K562 (cell line): Measurements from ENCODE around the gene HSD17B11. TPM values are rescaled to one million over a fixed set of nuclear protein-coding genes. Genes with fewer than 3 reads are reported as not detected.

Experiments used
- AFF1 ChIP-seq, 2 experiments: fragments of 450-650 bp; IDR thresholded peaks; 2 replicates each; pipeline ENCODE4 v1.6.1; 2018; ENCODE audit warnings: mild to moderate bottlenecking in 2 of 2, low read depth in 1 of 2; ENCODE audit not compliant: partially characterized antibody in 2 of 2
- BCOR ChIP-seq: fragments of 450-650 bp; IDR thresholded peaks from 2 replicates; pipeline ENCODE4 v1.6.1; 2016
- BRD9 ChIP-seq: fragments of 450-650 bp; IDR thresholded peaks from 2 replicates; pipeline ENCODE4 v1.6.1; 2018; ENCODE audit warnings: low read depth; ENCODE audit not compliant: partially characterized antibody
- CC2D1A ChIP-seq: fragments of 450-650 bp; IDR thresholded peaks from 2 replicates; pipeline ENCODE4 v1.6.1; 2017; ENCODE audit warnings: mild to moderate bottlenecking
- CXXC5 ChIP-seq: fragments of 250-450 bp; sonication (Bioruptor Pico); IDR thresholded peaks from 2 replicates; pipeline ENCODE4 v1.8.0; 2022; ENCODE audit warnings: inconsistent platforms, mild to moderate bottlenecking, moderate library complexity
- DPF2 ChIP-seq: fragments of 450-650 bp; IDR thresholded peaks from 2 replicates; pipeline ENCODE4 v1.6.1; 2016
- E2F3 ChIP-seq: fragments of 250-450 bp; sonication (Bioruptor Pico); IDR thresholded peaks from 2 replicates; pipeline ENCODE4 v1.4.0; 2020; ENCODE audit warnings: mild to moderate bottlenecking
- EHMT2 ChIP-seq: fragments of 450-650 bp; IDR thresholded peaks from 2 replicates; pipeline ENCODE4 v1.6.1; 2018; ENCODE audit warnings: antibody characterized with exemption
- EP400 ChIP-seq: fragments of 450-650 bp; IDR thresholded peaks from 2 replicates; pipeline ENCODE4 v1.6.1; 2017; ENCODE audit warnings: antibody characterized with exemption, mild to moderate bottlenecking, moderate library complexity
- MAZ ChIP-seq, 2 experiments: fragments of 450-650 bp in 1 of 2; sonication (generic) in 1 of 2; formaldehyde crosslinking; IDR thresholded peaks in 1 of 2; conservative IDR thresholded peaks in 1 of 2; 2 replicates each; pipeline versions ENCODE4 v1.4.0 to v1.5.0; 2020; ENCODE audit warnings: mild to moderate bottlenecking in 1 of 2, missing genetic modification reagents in 1 of 2
- PHF8 ChIP-seq: fragments of 200-600 bp; sonication (generic); IDR thresholded peaks from 2 replicates; pipeline ENCODE4 v1.6.1; 2012; ENCODE audit warnings: mixed run types, mild to moderate bottlenecking, inconsistent platforms, low read length, moderate library complexity, borderline replicate concordance
- POLR2G ChIP-seq: fragments of 200-400 bp; formaldehyde crosslinking; IDR thresholded peaks from 2 replicates; pipeline ENCODE4 v1.6.1; 2017; ENCODE audit warnings: low read depth, mild to moderate bottlenecking, antibody characterized with exemption, low read length, moderate library complexity
- PRDM10 ChIP-seq: fragments of 450-650 bp; IDR thresholded peaks from 2 replicates; pipeline ENCODE4 v1.6.1; 2018; ENCODE audit not compliant: partially characterized antibody
- SMARCA4 ChIP-seq: fragments of 450-650 bp; IDR thresholded peaks from 2 replicates; pipeline ENCODE4 v1.6.1; 2016
- SMARCE1 ChIP-seq: fragments of 450-650 bp; IDR thresholded peaks from 2 replicates; pipeline ENCODE4 v1.7.1; 2016; ENCODE audit warnings: mild to moderate bottlenecking
- SUPT5H ChIP-seq: fragments of 450-650 bp; IDR thresholded peaks from 2 replicates; pipeline ENCODE4 v1.6.1; 2016
- TAF7 ChIP-seq: fragments of 450-650 bp; IDR thresholded peaks from 2 replicates; pipeline ENCODE4 v1.6.1; 2016; ENCODE audit warnings: missing genetic modification characterization, missing compliant biosample characterization
- TBP ChIP-seq: optimal IDR thresholded peaks from 2 replicates; pipeline ENCODE3; 2011; ENCODE audit warnings: low read depth, low read length, improper control_type of control experiment
- TRIM24 ChIP-seq, 2 experiments: fragments of 450-650 bp; IDR thresholded peaks; 2 replicates each; pipeline ENCODE4 v1.6.1; 2016
- YY1 ChIP-seq, 3 experiments: IDR thresholded peaks; 2 replicates each; pipeline ENCODE4 v1.6.1; 2011; ENCODE audit warnings: low read length in 2 of 3, mild to moderate bottlenecking in 2 of 3, moderate library complexity in 2 of 3, borderline replicate concordance in 1 of 3, control low read depth in 1 of 3, low read depth in 1 of 3; ENCODE audit not compliant: insufficient read depth in 3 of 3, insufficient replicate concordance in 2 of 3, control insufficient read depth in 1 of 3, insufficient read length in 1 of 3; ENCODE audit errors: extremely low read depth in 1 of 3
- ZNF12 ChIP-seq: sonication (generic); formaldehyde crosslinking; IDR thresholded peaks from 2 replicates; pipeline ENCODE4 v1.4.0; 2020; ENCODE audit warnings: mild to moderate bottlenecking, missing genetic modification reagents
- polyA plus RNA-seq, 8 experiments: library from polyadenylated mRNA; depleted of rRNA in 4 of 8; stranded (reverse) in 5 of 8; unstranded in 3 of 8; fragments of >200 nt; fragmentation: Nextera tagmentation in 2 of 8; fragmentation: Illumina TruSeq in 1 of 8; extraction: Ambion mirVana in 2 of 8; extraction: Trizol in 1 of 8; gene quantifications; 2 replicates each; pipeline versions ENCODE4 v1.2.1 to v1.2.3, GENCODE V29; 2011 to 2014; ENCODE audit warnings: inconsistent platforms in 1 of 8, missing spikeins in 1 of 8
- total RNA-seq, 7 experiments: library from RNA; depleted of rRNA in 6 of 7; stranded (reverse); fragments of >200 nt in 6 of 7; fragmentation: Illumina TruSeq in 2 of 7; extraction: Trizol in 2 of 7; gene quantifications; 2 replicates each; pipeline versions ENCODE4 v1.2.1 to v1.2.3, GENCODE V29; 2011 to 2021; ENCODE audit warnings: low replicate concordance in 1 of 7

Gene HSD17B11
- total and polyA plus RNA-seq, 9 of the 15 experiments (the other 6 are each of a cell fraction or from before 2014, with no cell fraction given): 26.0 to 108 (median 81.0) TPM

- TF ChIP-seq PRDM10: peak; percentile 17
- peak; percentile 47; the same call in 1 of the 2 replicates for TF ChIP-seq SMARCA4
- peak; percentile 36 to 91 (median 79) for TF ChIP-seq YY1 (IDR thresholded peaks at IDR 0.05; ENCODE audit: borderline replicate concordance in 1 of 3, control insufficient read depth in 1 of 3, extremely low read depth in 1 of 3, insufficient read depth in 3 of 3, insufficient read length in 1 of 3, insufficient replicate concordance in 2 of 3, low read depth in 1 of 3, low read length in 2 of 3)
- 0 out of 2 replicates have a peak, but pooled peaks have one; percentile 50 for TF ChIP-seq E2F3 (CRISPR knock-in tag)
- TF ChIP-seq TRIM24 (IDR thresholded peaks at IDR 0.05): 0 out of 4 replicates have a peak, but pooled peaks have one; percentile 13 to 41
- TF ChIP-seq DPF2: 0 out of 2 replicates have a peak, but pooled peaks have one; percentile 11
- 0 out of 2 replicates have a peak, but pooled peaks have one; percentile 19 for TF ChIP-seq CXXC5 (CRISPR knock-in tag)
- peak; percentile 33; the same call in 1 of the 2 replicates for TF ChIP-seq PHF8
- peak; percentile 91 for TF ChIP-seq TAF7
- peak; percentile 50; the same call in 1 of the 2 replicates for TF ChIP-seq EHMT2
- TF ChIP-seq TBP: peak; percentile 43
- TF ChIP-seq MAZ (CRISPR knock-in tag; conservative IDR thresholded peaks at IDR 0.05 in 1 of 2, IDR thresholded peaks at IDR 0.05 in 1 of 2): peak in 1 of 2 experiments; percentile 38; a peak in 2 of 4 replicates
- TF ChIP-seq POLR2G: peak; percentile 70
- TF ChIP-seq ZNF12 (CRISPR knock-in tag): 0 out of 2 replicates have a peak, but pooled peaks have one; percentile 36
- peak; percentile 20 to 24 for TF ChIP-seq AFF1 (IDR thresholded peaks at IDR 0.05; ENCODE audit: low read depth in 1 of 2, partially characterized antibody in 2 of 2)
- TF ChIP-seq BRD9: peak; percentile 70
- peak; percentile 36; the same call in 1 of the 2 replicates for TF ChIP-seq SMARCE1
- peak; percentile 69 for TF ChIP-seq BCOR
- peak; percentile 56 for TF ChIP-seq SUPT5H
- TF ChIP-seq EP400: peak; percentile 74
- TF ChIP-seq CC2D1A: peak; percentile 36; the same call in 1 of the 2 replicates
These were observed 933 bp downstream of the HSD17B11 start (continued) for GRCh38 chr4:87390055-87390454.
